Lower leg skin (tissue), 3 donors: ENCODE data around the gene NRSN2.
"Not testable (repeated sequence)": the region's sequence is repeated elsewhere in the genome, so short reads cannot be mapped to it uniquely, and the experiment has no call there.

ENCODE experiments used
- CTCF ChIP-seq, 3 donors: fragments of 450-650 bp; IDR thresholded peaks; one replicate each; pipeline ENCODE4 v1.5.1; 2016; ENCODE audit warnings: antibody characterized with exemption in 3 of 3, mild to moderate bottlenecking in 3 of 3, moderate library complexity in 2 of 3
- POLR2A ChIP-seq, 2 donors: fragments of 450-650 bp; IDR thresholded peaks; one replicate each; pipeline ENCODE4 v1.6.1; 2016 to 2017; ENCODE audit warnings: antibody characterized with exemption in 2 of 2, mild to moderate bottlenecking in 1 of 2, moderate library complexity in 1 of 2

- not testable (repeated sequence) for TF ChIP-seq CTCF, POLR2A (IDR thresholded peaks at IDR 0.05)
These were observed 9.2 kb downstream of the NRSN2 start for GRCh38 chr20:356154-356553.
